Neural progenitor cell (in vitro differentiated cells): ENCODE results near the gene SYNDIG1.

ENCODE experiments used
- EZH2phosphoT487 ChIP-seq: fragments of 200-600 bp; sonication (generic); IDR thresholded peaks from 2 replicates; pipeline ENCODE4 v1.6.1; 2017; ENCODE audit warnings: antibody characterized with exemption
- TF ChIP-seq, protein P1 (sequence below): fragments of 200-600 bp; sonication (generic); IDR thresholded peaks from 2 replicates; pipeline ENCODE4 v1.5.1; 2017; ENCODE audit warnings: antibody characterized with exemption, mild to moderate bottlenecking

DNA sequence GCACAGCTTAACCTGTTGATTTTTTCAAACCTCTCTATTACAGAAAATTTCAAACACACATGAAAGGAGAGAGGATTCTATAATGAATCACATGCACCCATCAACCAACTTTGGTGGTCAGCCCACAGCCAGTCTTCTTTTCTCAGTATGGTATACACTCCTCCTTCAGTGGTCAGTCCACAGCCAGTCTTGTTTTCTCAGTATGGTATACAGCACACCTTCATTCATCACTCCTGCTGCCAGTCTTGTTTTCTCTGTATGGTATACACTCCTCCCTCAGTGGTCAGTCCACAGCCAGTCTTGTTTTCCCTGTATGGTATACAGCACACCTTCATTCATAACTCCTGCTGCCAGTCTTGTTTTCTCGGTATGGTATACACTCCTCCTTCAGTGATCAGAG is 67.8 kb downstream of the SYNDIG1 start:
- TF ChIP-seq, protein P1, sequence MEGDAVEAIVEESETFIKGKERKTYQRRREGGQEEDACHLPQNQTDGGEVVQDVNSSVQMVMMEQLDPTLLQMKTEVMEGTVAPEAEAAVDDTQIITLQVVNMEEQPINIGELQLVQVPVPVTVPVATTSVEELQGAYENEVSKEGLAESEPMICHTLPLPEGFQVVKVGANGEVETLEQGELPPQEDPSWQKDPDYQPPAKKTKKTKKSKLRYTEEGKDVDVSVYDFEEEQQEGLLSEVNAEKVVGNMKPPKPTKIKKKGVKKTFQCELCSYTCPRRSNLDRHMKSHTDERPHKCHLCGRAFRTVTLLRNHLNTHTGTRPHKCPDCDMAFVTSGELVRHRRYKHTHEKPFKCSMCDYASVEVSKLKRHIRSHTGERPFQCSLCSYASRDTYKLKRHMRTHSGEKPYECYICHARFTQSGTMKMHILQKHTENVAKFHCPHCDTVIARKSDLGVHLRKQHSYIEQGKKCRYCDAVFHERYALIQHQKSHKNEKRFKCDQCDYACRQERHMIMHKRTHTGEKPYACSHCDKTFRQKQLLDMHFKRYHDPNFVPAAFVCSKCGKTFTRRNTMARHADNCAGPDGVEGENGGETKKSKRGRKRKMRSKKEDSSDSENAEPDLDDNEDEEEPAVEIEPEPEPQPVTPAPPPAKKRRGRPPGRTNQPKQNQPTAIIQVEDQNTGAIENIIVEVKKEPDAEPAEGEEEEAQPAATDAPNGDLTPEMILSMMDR = no peak
- TF ChIP-seq EZH2phosphoT487 = no peak
